Measurements from ENCODE around the gene NPLOC4. TPM values are rescaled to one million over a fixed set of nuclear protein-coding genes. Genes with fewer than 3 reads are reported as not detected.
A peak's percentile ranks its signal among the peaks of the same experiment; 100 is the strongest.

Gene NPLOC4
- total RNA-seq, 1 experiment from 2014 or later = 79.7 TPM

- peak; percentile 49 for DNase-seq (ENCODE audit: low read depth)
These were observed 117.5 kb downstream of the NPLOC4 start for GRCh38 chr17:81519284-81520020.

DNA sequence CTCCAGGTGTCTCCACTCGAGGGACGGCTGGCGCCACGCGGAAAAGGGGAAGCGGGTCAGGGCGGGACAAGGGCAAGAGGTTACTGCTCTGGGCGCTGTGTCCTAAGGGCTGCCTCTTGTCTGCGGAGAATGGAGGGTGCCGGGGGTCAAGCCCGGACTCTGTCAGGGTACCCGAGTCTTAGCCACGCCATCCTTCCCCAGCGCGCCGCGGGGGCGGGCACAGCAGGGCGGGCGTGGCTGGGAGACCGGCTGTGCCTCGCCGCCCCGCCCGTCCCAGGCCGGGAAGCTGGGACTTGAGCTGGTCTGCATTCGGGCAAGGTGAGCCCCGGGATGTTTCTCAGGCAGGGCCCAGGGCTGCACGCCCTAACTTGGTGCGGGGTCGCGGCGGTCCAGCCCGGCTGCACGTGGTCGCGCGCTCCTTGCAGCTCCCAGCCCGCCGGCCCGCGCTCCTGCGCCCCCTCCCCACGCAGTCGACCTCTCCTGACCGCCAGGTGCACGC lies 118.1 kb downstream of the NPLOC4 start:
- DNase-seq (ENCODE audit: low read depth) = peak; percentile 49

GRCh38 chr17:81518113-81518784 lies 118.7 kb downstream of the NPLOC4 start:
- no peak for DNase-seq (ENCODE audit: low read depth)

- DNase-seq (ENCODE audit: low read depth) = peak; percentile 45
These were observed 119.4 kb downstream of the NPLOC4 start for GRCh38 chr17:81517339-81518112.

- DNase-seq (ENCODE audit: low read depth) = no peak
These were observed 119.9 kb downstream of the NPLOC4 start for GRCh38 chr17:81517009-81517338.

- no peak for DNase-seq (ENCODE audit: low read depth)
These were observed 120.5 kb downstream of the NPLOC4 start for GRCh38 chr17:81516439-81516838.

- no peak for DNase-seq (ENCODE audit: low read depth)
These were observed 121.3 kb downstream of the NPLOC4 start for GRCh38 chr17:81515530-81516041.

GRCh38 chr17:81514739-81515529 lies 122.0 kb downstream of the NPLOC4 start:
- DNase-seq (ENCODE audit: low read depth) = peak; percentile 82

DNA sequence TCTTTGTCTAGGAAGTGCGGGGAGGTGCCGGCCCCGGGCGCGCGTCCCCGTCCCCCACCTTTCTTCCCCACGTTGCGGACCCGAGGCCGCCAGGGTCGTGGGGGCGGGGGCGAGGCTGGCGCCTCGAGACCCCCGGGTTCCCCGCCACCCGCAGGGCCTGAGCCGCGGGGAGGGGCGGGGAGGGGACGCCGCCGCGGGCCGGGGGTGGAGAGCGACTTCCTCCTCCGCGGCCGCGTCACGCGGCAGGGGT lies 122.5 kb downstream of the NPLOC4 start:
- DNase-seq (ENCODE audit: low read depth) = no peak

GRCh38 chr17:81513753-81514488 lies 123.0 kb downstream of the NPLOC4 start:
- DNase-seq (ENCODE audit: low read depth) = no peak

DNA sequence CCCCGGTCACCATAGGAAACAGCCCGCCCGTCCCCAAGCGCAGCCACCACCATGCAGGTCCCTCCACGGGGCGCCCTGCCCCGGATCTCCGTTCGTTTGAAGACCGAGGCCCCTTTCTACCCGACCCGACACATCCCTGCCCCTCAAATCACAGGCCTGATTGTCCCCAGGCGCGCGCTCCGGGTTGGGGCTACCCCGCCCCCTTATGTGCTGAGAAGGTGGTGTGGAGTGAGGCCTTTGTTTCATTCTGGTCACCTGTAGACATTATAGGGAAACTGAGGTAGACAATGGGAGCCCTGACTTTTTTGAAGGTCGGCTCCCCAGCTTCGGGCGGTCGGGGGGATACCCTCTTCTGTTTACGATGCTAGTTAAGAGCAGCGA lies 123.5 kb downstream of the NPLOC4 start:
- DNase-seq (ENCODE audit: low read depth) = peak; percentile 58

- peak; percentile 89 for DNase-seq (ENCODE audit: low read depth)
These were observed 124.1 kb downstream of the NPLOC4 start, which contains the start of gene ACTG1 for GRCh38 chr17:81512562-81513371. Gene ACTG1, minus strand, starts transcription at chr17:81512799. Its CDS starts 445 bp downstream, at chr17:81512354.

GRCh38 chr17:81511804-81512561 lies 124.9 kb downstream of the NPLOC4 start:
- no peak for DNase-seq (ENCODE audit: low read depth)

GRCh38 chr17:81511554-81511803 lies 125.4 kb downstream of the NPLOC4 start:
- no peak for DNase-seq (ENCODE audit: low read depth)

DNA sequence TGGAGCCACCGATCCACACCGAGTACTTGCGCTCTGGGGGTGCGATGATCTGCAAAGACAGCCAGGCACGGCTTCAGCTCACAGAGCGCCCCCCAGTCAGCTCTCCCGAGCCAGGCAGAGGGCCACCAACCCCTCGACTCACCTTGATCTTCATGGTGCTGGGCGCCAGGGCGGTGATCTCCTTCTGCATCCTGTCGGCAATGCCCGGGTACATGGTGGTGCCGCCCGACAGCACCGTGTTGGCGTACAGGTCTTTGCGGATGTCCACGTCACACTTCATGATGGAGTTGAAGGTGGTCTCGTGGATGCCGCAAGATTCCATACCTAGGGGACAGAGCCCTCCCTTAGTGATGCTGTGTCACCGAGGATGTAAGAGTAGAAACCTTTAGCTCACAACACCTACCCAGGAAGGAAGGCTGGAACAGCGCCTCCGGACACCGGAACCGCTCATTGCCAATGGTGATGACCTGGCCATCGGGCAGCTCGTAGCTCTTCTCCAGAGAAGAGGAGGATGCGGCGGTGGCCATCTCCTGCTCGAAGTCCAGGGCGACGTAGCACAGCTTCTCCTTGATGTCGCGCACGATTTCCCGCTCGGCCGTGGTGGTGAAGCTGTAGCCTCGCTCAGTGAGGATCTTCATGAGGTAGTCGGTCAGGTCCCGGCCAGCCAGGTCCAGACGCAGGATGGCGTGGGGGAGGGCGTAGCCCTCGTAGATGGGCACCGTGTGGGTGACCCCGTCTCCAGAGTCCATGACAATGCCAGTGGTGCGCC lies 125.9 kb downstream of the NPLOC4 start:
- peak; percentile 36 for DNase-seq (ENCODE audit: low read depth)

- peak; percentile 39 for DNase-seq (ENCODE audit: low read depth)
These were observed 126.7 kb downstream of the NPLOC4 start for GRCh38 chr17:81509972-81510784.

- DNase-seq (ENCODE audit: low read depth) = peak; percentile 70
These were observed 127.5 kb downstream of the NPLOC4 start for GRCh38 chr17:81509207-81509971.
